HepG2 (cell line): ENCODE data around the gene UBE2Q2. TPM values are rescaled to one million over a fixed set of nuclear protein-coding genes. Genes with fewer than 3 reads are reported as not detected.

Source experiments
- AGO1 ChIP-seq: fragments of 200-400 bp; formaldehyde crosslinking; IDR thresholded peaks from 2 replicates; pipeline ENCODE4 v1.6.1; 2017; ENCODE audit warnings: mild to moderate bottlenecking, low read depth, low read length, moderate library complexity; ENCODE audit not compliant: poor library complexity, severe bottlenecking
- ASH2L ChIP-seq: fragments of 300-600, 200-600 bp; sonication (generic); IDR thresholded peaks from 2 replicates; pipeline ENCODE4 v1.7.0; 2017; ENCODE audit warnings: low read depth, mild to moderate bottlenecking, moderate library complexity, mixed read lengths, low read length; ENCODE audit not compliant: insufficient read length
- CREB1 ChIP-seq, 2 experiments: fragments of 450-650 bp in 1 of 2; IDR thresholded peaks; 2 replicates each; pipeline ENCODE4 v1.6.1; 2016 to 2017; ENCODE audit warnings: control low read depth in 1 of 2, mild to moderate bottlenecking in 1 of 2, missing compliant biosample characterization in 1 of 2, missing genetic modification characterization in 1 of 2
- ESRRA ChIP-seq: sonication (generic); formaldehyde crosslinking; IDR thresholded peaks from 2 replicates; pipeline ENCODE4 v1.5.1; 2020; ENCODE audit warnings: mild to moderate bottlenecking, low read depth, missing genetic modification reagents
- IRX3 ChIP-seq: sonication (generic); formaldehyde crosslinking; IDR thresholded peaks from 2 replicates; pipeline ENCODE4 v1.8.1; 2023; ENCODE audit warnings: mild to moderate bottlenecking, low read depth, missing genetic modification reagents, borderline replicate concordance
- JUN ChIP-seq: sonication (generic); formaldehyde crosslinking; IDR thresholded peaks from 2 replicates; pipeline ENCODE4 v1.4.0; 2020; ENCODE audit warnings: mild to moderate bottlenecking, missing genetic modification reagents
- JUND ChIP-seq: sonication (generic); formaldehyde crosslinking; IDR thresholded peaks from 2 replicates; pipeline ENCODE4 v1.8.0; 2022; ENCODE audit warnings: mild to moderate bottlenecking, missing genetic modification reagents
- KMT2A ChIP-seq: sonication (generic); formaldehyde crosslinking; IDR thresholded peaks from 2 replicates; pipeline ENCODE4 v1.4.0; 2020; ENCODE audit warnings: missing genetic modification reagents
- MAF1 ChIP-seq: sonication (generic); formaldehyde crosslinking; IDR thresholded peaks from 2 replicates; pipeline ENCODE4 v1.5.0; 2020; ENCODE audit warnings: missing genetic modification reagents, borderline replicate concordance
- MBD4 ChIP-seq: IDR thresholded peaks from 2 replicates; pipeline ENCODE4 v1.6.1; 2012; ENCODE audit warnings: low read length, inconsistent platforms, borderline replicate concordance
- MXD4 ChIP-seq: IDR thresholded peaks from 2 replicates; pipeline ENCODE4 v1.6.1; 2016; ENCODE audit warnings: mild to moderate bottlenecking, missing biosample characterization, missing genetic modification reagents
- MYNN ChIP-seq: sonication (generic); formaldehyde crosslinking; IDR thresholded peaks from 2 replicates; pipeline ENCODE4 v1.4.0; 2020; ENCODE audit warnings: mild to moderate bottlenecking, low read depth, missing genetic modification reagents
- NRL ChIP-seq: sonication (generic); formaldehyde crosslinking; IDR thresholded peaks from 2 replicates; pipeline ENCODE4 v1.5.0; 2020; ENCODE audit warnings: missing genetic modification reagents, mild to moderate bottlenecking, moderate library complexity, borderline replicate concordance
- PAF1 ChIP-seq: IDR thresholded peaks from 2 replicates; pipeline ENCODE4 v1.6.1; 2016; ENCODE audit warnings: missing genetic modification reagents, missing compliant biosample characterization
- THAP11 ChIP-seq: IDR thresholded peaks from 2 replicates; pipeline ENCODE4 v1.6.1; 2016; ENCODE audit warnings: missing biosample characterization, missing genetic modification reagents
- TRIM24 ChIP-seq: sonication (generic); formaldehyde crosslinking; IDR thresholded peaks from 2 replicates; pipeline ENCODE4 v1.8.0; 2022; ENCODE audit warnings: mild to moderate bottlenecking, missing genetic modification reagents
- ZNF230 ChIP-seq: sonication (generic); formaldehyde crosslinking; IDR thresholded peaks from 2 replicates; pipeline ENCODE4 v1.4.0; 2020; ENCODE audit warnings: mild to moderate bottlenecking, missing genetic modification reagents
- ZNF251 ChIP-seq: sonication (generic); formaldehyde crosslinking; IDR thresholded peaks from 2 replicates; pipeline ENCODE4 v1.9.0; 2021; ENCODE audit warnings: mild to moderate bottlenecking, missing genetic modification reagents
- ZNF383 ChIP-seq: sonication (generic); formaldehyde crosslinking; IDR thresholded peaks from 2 replicates; pipeline ENCODE4 v1.4.0; 2020; ENCODE audit warnings: missing genetic modification reagents, mild to moderate bottlenecking, borderline replicate concordance
- ZNF44 ChIP-seq: sonication (generic); formaldehyde crosslinking; IDR thresholded peaks from 2 replicates; pipeline ENCODE4 v1.5.1; 2020; ENCODE audit warnings: mild to moderate bottlenecking, missing genetic modification reagents
- ZNF660 ChIP-seq: sonication (generic); formaldehyde crosslinking; IDR thresholded peaks from 2 replicates; pipeline ENCODE4 v1.5.1; 2020; ENCODE audit warnings: mild to moderate bottlenecking, low read depth, missing genetic modification reagents, borderline replicate concordance
- ZNF674 ChIP-seq: sonication (generic); formaldehyde crosslinking; IDR thresholded peaks from 2 replicates; pipeline ENCODE4 v1.5.0; 2020; ENCODE audit warnings: low read depth, mild to moderate bottlenecking, missing genetic modification reagents
- ZSCAN12 ChIP-seq: sonication (generic); formaldehyde crosslinking; IDR thresholded peaks from 2 replicates; pipeline ENCODE4 v1.9.0; 2021; ENCODE audit warnings: mild to moderate bottlenecking, missing genetic modification reagents
- polyA plus RNA-seq, 8 experiments: library from polyadenylated mRNA; depleted of rRNA in 3 of 8; stranded (reverse) in 7 of 8; unstranded in 1 of 8; fragments of >200 nt; fragmentation: Illumina TruSeq in 4 of 8; extraction: Trizol in 4 of 8; gene quantifications; 2 replicates each; pipeline versions ENCODE4 v1.2.1 to v1.2.3, GENCODE V29; 2011 to 2016; ENCODE audit warnings: low read depth in 4 of 8, missing spikeins in 1 of 8, mixed read lengths in 1 of 8; ENCODE audit not compliant: insufficient read depth in 1 of 8
- total RNA-seq, 5 experiments: library from RNA; depleted of rRNA; stranded (reverse); fragments of >200 nt; fragmentation: Illumina TruSeq; extraction: Trizol; gene quantifications; 2 replicates each; pipeline ENCODE4 v1.2.3, GENCODE V29; 2016; ENCODE audit warnings: low read depth in 1 of 5
- TF ChIP-seq, protein P1 (sequence below): sonication (generic); formaldehyde crosslinking; IDR thresholded peaks from 2 replicates; pipeline ENCODE4 v1.8.1; 2023; ENCODE audit warnings: mild to moderate bottlenecking, missing genetic modification reagents
- TF ChIP-seq, protein P2 (sequence below): sonication (generic); formaldehyde crosslinking; IDR thresholded peaks from 2 replicates; pipeline ENCODE4 v1.4.0; 2020; ENCODE audit warnings: missing genetic modification reagents, borderline replicate concordance
- TF ChIP-seq, protein P3 (sequence below): sonication (generic); formaldehyde crosslinking; IDR thresholded peaks from 2 replicates; pipeline ENCODE4 v1.5.0; 2020; ENCODE audit warnings: missing genetic modification reagents, mild to moderate bottlenecking, borderline replicate concordance

Gene UBE2Q2
- total and polyA plus RNA-seq, 2 of the 13 experiments (the other 11 are each of a cell fraction or from before 2014, with no cell fraction given): 10.6 to 20.4 TPM

DNA sequence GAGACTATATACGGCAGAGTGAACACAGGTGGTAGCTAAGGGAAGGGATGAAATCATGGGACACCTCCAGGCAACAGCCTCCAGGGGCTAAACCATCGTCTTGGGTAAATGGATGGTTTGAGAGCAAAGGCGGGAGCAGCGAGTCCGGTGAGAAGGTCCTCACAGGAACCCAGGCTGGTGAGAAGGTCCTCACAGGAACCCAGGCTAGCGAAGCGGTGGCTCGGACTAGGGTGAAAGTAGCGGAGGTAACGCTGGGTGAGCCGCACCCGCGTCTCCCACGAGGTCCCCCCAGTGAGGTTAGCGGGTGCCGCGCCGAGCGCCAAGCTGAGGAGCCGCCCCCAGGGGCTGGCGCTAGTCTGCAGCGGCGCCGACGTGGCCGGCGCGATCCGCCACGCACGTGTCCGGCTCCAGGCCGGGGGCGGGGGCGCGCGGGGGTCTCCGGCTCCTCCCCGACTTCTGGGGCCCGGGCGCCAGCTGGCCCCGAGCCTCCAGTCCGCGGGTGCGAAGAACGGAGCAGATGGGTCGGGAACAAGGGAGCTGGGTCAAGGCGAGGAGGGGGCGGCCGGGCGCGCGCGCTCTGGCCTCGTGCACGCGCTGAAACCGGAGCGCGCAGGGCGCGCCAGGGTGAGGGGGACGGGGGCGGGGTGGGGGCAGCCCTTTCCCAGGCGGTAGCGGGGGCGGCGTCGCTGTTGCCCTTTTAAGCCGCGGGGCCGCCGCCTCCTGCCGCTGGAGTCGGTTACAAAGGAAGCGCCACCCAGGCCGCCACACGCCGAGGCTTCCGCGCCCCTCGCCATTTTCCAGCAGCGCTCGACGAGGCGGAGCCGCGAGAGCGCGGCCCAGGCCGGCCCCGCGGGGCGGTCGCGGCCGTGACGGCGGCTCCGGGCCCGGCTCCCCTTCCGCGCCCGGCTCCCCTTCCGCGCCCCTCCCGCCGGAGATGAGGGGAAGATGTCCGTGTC is at the start of gene UBE2Q2 (continued):
- no peak for TF ChIP-seq JUN (CRISPR knock-in tag)
- no peak for TF ChIP-seq ZNF383 (CRISPR knock-in tag)
- no peak for TF ChIP-seq TRIM24
- no peak; the same call in 1 of the 2 replicates for TF ChIP-seq NRL (CRISPR knock-in tag)
- TF ChIP-seq, protein P1, sequence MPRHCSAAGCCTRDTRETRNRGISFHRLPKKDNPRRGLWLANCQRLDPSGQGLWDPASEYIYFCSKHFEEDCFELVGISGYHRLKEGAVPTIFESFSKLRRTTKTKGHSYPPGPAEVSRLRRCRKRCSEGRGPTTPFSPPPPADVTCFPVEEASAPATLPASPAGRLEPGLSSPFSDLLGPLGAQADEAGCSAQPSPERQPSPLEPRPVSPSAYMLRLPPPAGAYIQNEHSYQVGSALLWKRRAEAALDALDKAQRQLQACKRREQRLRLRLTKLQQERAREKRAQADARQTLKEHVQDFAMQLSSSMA: 0 out of 2 replicates have a peak, but pooled peaks have one; percentile 82
- no peak for TF ChIP-seq ZNF251 (CRISPR knock-in tag)
- no peak for TF ChIP-seq THAP11 (CRISPR knock-in tag)
- TF ChIP-seq ZNF44 (CRISPR knock-in tag): no peak
- TF ChIP-seq, protein P2, sequence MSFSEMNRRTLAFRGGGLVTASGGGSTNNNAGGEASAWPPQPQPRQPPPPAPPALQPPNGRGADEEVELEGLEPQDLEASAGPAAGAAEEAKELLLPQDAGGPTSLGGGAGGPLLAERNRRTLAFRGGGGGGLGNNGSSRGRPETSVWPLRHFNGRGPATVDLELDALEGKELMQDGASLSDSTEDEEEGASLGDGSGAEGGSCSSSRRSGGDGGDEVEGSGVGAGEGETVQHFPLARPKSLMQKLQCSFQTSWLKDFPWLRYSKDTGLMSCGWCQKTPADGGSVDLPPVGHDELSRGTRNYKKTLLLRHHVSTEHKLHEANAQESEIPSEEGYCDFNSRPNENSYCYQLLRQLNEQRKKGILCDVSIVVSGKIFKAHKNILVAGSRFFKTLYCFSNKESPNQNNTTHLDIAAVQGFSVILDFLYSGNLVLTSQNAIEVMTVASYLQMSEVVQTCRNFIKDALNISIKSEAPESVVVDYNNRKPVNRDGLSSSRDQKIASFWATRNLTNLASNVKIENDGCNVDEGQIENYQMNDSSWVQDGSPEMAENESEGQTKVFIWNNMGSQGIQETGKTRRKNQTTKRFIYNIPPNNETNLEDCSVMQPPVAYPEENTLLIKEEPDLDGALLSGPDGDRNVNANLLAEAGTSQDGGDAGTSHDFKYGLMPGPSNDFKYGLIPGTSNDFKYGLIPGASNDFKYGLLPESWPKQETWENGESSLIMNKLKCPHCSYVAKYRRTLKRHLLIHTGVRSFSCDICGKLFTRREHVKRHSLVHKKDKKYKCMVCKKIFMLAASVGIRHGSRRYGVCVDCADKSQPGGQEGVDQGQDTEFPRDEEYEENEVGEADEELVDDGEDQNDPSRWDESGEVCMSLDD: no peak
- no peak for TF ChIP-seq MXD4
- TF ChIP-seq MYNN: no peak
- TF ChIP-seq, protein P3, sequence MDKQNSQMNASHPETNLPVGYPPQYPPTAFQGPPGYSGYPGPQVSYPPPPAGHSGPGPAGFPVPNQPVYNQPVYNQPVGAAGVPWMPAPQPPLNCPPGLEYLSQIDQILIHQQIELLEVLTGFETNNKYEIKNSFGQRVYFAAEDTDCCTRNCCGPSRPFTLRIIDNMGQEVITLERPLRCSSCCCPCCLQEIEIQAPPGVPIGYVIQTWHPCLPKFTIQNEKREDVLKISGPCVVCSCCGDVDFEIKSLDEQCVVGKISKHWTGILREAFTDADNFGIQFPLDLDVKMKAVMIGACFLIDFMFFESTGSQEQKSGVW (CRISPR knock-in tag): no peak
- TF ChIP-seq JUND (CRISPR knock-in tag): no peak
- TF ChIP-seq AGO1: no peak
- no peak for TF ChIP-seq ZNF674 (CRISPR knock-in tag)
- TF ChIP-seq PAF1: no peak
- peak; percentile 45 for TF ChIP-seq IRX3 (CRISPR knock-in tag)
- peak; percentile 69 for TF ChIP-seq ASH2L
- TF ChIP-seq ZNF660: no peak
- TF ChIP-seq MAF1 (CRISPR knock-in tag): no peak
- TF ChIP-seq ESRRA: no peak
- TF ChIP-seq ZSCAN12 (CRISPR knock-in tag): no peak
- no peak for TF ChIP-seq MBD4
- TF ChIP-seq KMT2A (CRISPR knock-in tag): no peak
- no peak for TF ChIP-seq CREB1 (IDR thresholded peaks at IDR 0.05)
- no peak for TF ChIP-seq CREB1 (CRISPR knock-in tag; IDR thresholded peaks at IDR 0.05)
- TF ChIP-seq ZNF230: peak; percentile 54; the same call in 1 of the 2 replicates
